CD4-positive, alpha-beta memory T cell (primary cell): ENCODE data around the gene ENOX2. TPM values are rescaled to one million over a fixed set of nuclear protein-coding genes. Genes with fewer than 3 reads are reported as not detected.
A peak's percentile ranks its signal among the peaks of the same experiment; 100 is the strongest.

ENCODE experiments used
- CTCF ChIA-PET: fragments of 350-600 bp; sonication (Branson Sonifier 250); formaldehyde crosslinking; loops from one replicate; lab custom pipeline; 2021; ENCODE audit warnings: inconsistent platforms; ENCODE audit not compliant: partially characterized antibody; lab: Charles Lee
- POLR2A ChIA-PET: fragments of 350-600 bp; sonication (Branson Sonifier 250); formaldehyde crosslinking; loops from one replicate; lab custom pipeline; 2021; ENCODE audit not compliant: partially characterized antibody; lab: Charles Lee
- DNase-seq, 5 donors: peaks; one replicate each; pipeline versions ENCODE4 v3.0.0 to v3.0.0-alpha.2; 2020 to 2022; ENCODE audit warnings: mixed read lengths in 1 of 5
- H3K27ac ChIP-seq: one replicate; pipeline ENCODE4 v1.7.0; 2013; ENCODE audit warnings: low read depth, low read length
- H3K27me3 ChIP-seq: 2 replicates; pipeline ENCODE4 v1.7.0; 2013; ENCODE audit warnings: mild to moderate bottlenecking, low read length, moderate library complexity; ENCODE audit not compliant: insufficient read depth
- H3K36me3 ChIP-seq: 2 replicates; pipeline ENCODE4 v1.7.0; 2013; ENCODE audit warnings: mild to moderate bottlenecking, low read length, moderate library complexity; ENCODE audit not compliant: insufficient read depth
- H3K4me1 ChIP-seq: 2 replicates; pipeline ENCODE4 v1.7.0; 2013; ENCODE audit warnings: mild to moderate bottlenecking, low read length, moderate library complexity; ENCODE audit not compliant: insufficient read depth
- H3K4me3 ChIP-seq, 2 donors: one replicate each; pipeline ENCODE4 v1.7.0; 2013; ENCODE audit warnings: low read length in 2 of 2, mild to moderate bottlenecking in 1 of 2
- H3K9me3 ChIP-seq, 2 donors: one replicate each; pipeline ENCODE4 v1.7.0; 2013; ENCODE audit warnings: low read length in 2 of 2, control low read depth in 1 of 2; ENCODE audit not compliant: control insufficient read depth in 1 of 2
- H3K27ac Mint-ChIP-seq, 7 donors: one replicate each; pipeline ENCODE4 v1.8.0; 2020 to 2021; ENCODE audit warnings: mixed read lengths in 7 of 7, mild to moderate bottlenecking in 6 of 7, inconsistent platforms in 3 of 7, moderate library complexity in 3 of 7
- H3K27me3 Mint-ChIP-seq, 2 donors: one replicate each; pipeline ENCODE4 v1.8.0; 2020 to 2021; ENCODE audit warnings: mixed read lengths in 2 of 2
- H3K36me3 Mint-ChIP-seq, 2 donors: one replicate each; pipeline ENCODE4 v1.8.0; 2020 to 2021; ENCODE audit warnings: mixed read lengths in 2 of 2, inconsistent platforms in 1 of 2, mild to moderate bottlenecking in 1 of 2
- H3K4me1 Mint-ChIP-seq, 4 donors: one replicate each; pipeline ENCODE4 v1.8.0; 2020 to 2021; ENCODE audit warnings: mixed read lengths in 4 of 4, mild to moderate bottlenecking in 1 of 4
- H3K4me3 Mint-ChIP-seq, 8 donors: one replicate each; pipeline ENCODE4 v1.8.0; 2020 to 2021; ENCODE audit warnings: mixed read lengths in 8 of 8, mild to moderate bottlenecking in 7 of 8, moderate library complexity in 6 of 8, inconsistent platforms in 3 of 8
- H3K9me3 Mint-ChIP-seq, 8 donors: one replicate each; pipeline ENCODE4 v1.8.0; 2020 to 2021; ENCODE audit warnings: mixed read lengths in 8 of 8, mild to moderate bottlenecking in 5 of 8, inconsistent platforms in 3 of 8, moderate library complexity in 1 of 8
- intact Hi-C: fragments of 100-400 bp; cut with micrococcal nuclease; formaldehyde crosslinking; loops from one replicate; pipeline ENCODE4 v1.15.1; 2023
- polyA plus RNA-seq, 2 donors: library from polyadenylated mRNA; unstranded; fragments of 300-500 nt; fragmentation: Illumina TruSeq; gene quantifications; one replicate each; pipeline ENCODE4 v1.2.3, GENCODE V29; 2021
- total RNA-seq, 2 experiments: library from RNA; stranded (reverse); gene quantifications; one replicate each; pipeline ENCODE4 v1.2.3, GENCODE V29; 2021

ENOX2 gene
- total and polyA plus RNA-seq, 4 experiments from 2014 or later: 13.6 to 19.3 (median 14.9) TPM

DNA sequence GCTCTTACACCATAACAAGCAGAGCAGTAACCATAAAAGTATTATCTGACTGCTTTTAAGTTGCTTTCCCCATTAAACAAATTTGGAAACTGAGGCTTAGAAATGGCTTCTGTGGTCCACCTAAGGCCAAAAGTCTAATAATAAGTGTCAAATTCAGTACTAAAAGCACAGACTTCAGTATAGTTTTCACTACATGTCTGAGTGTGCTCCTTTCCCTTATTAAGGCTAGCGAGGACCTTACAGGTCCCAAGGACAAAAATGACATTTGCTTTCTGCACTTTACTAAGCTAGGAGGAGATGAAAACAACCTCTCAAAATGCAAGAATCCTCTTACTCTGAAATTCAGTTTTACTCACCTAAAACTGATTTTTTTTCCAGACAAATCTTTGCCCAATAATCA is 127.2 kb downstream of the ENOX2 start:
- H3K36me3 Mint-ChIP-seq: peaks cover 12 to 15% of the 10 kb centered on the region in 2 donors
- Histone ChIP-seq H3K9me3 (no peaks in the 10 kb centered on the region), H3K4me1 (no peaks in the 10 kb centered on the region), H3K27me3 (no peaks in the 10 kb centered on the region), H3K36me3 (no peaks in the 10 kb centered on the region), H3K27ac (no peak overlapping the region), H3K4me3 (no peak overlapping the region)
- CTCF ChIA-PET: no interaction called here
- H3K4me1 Mint-ChIP-seq: peaks cover 0 to 4% (median 0%) of the 10 kb centered on the region in 4 donors
- POLR2A ChIA-PET: no interaction called here
- no peaks in the 10 kb centered on the region for H3K27me3 Mint-ChIP-seq
- no peak for DNase-seq
- intact Hi-C loops: no loop called here
- no peak overlapping the region for H3K27ac Mint-ChIP-seq
- H3K4me3 Mint-ChIP-seq: no peak overlapping the region
- H3K9me3 Mint-ChIP-seq: no peaks in the 10 kb centered on the region

DNA sequence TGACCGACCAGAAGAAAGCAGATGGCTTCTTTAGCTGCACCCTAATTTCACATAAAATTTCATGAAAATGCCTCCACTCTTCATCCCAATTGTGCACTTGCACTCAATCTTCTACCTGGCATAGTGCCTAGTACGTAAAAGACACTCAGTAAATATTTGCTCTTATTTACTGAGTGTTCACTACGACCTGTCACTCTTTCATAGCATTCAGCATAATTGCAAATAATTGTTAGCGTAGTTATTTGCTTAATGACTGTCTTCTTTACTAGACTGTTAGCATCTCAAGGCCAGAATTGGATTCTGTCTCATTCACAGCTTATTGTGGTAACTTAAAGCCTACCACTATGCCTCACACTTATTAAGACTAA is 130.2 kb downstream of the ENOX2 start:
- Mint-ChIP-seq H3K27me3 (no peaks in the 10 kb centered on the region), H3K4me1 (no peaks in the 10 kb centered on the region), H3K9me3 (no peaks in the 10 kb centered on the region), H3K36me3 (peaks cover 4 to 12% of the 10 kb centered on the region in 2 donors), H3K4me3 (no peak overlapping the region), H3K27ac (no peak overlapping the region)
- Histone ChIP-seq H3K9me3 (no peaks in the 10 kb centered on the region), H3K27ac (no peak overlapping the region), H3K27me3 (no peaks in the 10 kb centered on the region), H3K4me1 (no peaks in the 10 kb centered on the region), H3K36me3 (no peaks in the 10 kb centered on the region), H3K4me3 (no peak overlapping the region)
- intact Hi-C loops: no loop called here
- ChIA-PET POLR2A (no interaction called here), CTCF (no interaction called here)
- DNase-seq: no peak

DNA sequence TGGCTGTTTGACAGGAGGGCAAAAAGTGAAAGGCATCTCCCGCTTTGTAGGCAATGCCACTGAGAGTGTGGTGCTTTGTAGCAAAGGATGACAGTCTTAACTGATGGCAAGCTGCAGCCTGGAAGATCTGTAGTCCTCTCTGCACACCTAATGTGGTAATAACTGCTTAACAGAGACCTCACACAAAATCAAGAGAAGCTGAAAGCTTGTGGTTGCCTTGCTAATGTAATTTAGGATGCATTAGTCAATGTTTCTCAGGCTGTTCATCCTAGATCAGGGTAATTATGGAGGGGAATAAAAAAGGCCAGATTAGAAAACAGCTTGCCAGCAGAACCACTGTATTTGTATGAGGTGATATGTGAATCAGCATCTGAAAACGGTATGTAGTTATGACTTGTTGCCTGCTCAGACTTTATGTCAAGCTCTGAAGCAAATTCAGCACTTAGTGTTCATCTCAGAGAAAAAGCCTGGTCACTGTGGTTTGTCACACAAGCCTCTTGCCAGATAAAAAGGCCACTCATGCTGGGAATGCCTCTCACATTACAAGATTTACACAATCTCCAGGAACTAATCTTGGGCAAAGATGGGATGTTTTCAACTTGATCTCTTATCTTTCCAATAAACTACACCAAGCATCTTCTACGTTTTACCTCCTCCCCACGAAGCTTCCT is 130.8 kb downstream of the ENOX2 start:
- Histone ChIP-seq H3K9me3 (no peaks in the 10 kb centered on the region), H3K27ac (no peak overlapping the region), H3K27me3 (no peaks in the 10 kb centered on the region), H3K4me1 (no peaks in the 10 kb centered on the region), H3K4me3 (no peak overlapping the region), H3K36me3 (no peaks in the 10 kb centered on the region)
- H3K4me3 Mint-ChIP-seq: no peak overlapping the region
- H3K36me3 Mint-ChIP-seq: peaks cover 7 to 14% of the 10 kb centered on the region in 2 donors
- intact Hi-C loops: no loop called here
- H3K9me3 Mint-ChIP-seq: no peaks in the 10 kb centered on the region
- no peaks in the 10 kb centered on the region for H3K4me1 Mint-ChIP-seq
- CTCF ChIA-PET: no interaction called here
- no peaks in the 10 kb centered on the region for H3K27me3 Mint-ChIP-seq
- no peak overlapping the region for H3K27ac Mint-ChIP-seq
- no peak for DNase-seq
- POLR2A ChIA-PET: no interaction called here

DNA sequence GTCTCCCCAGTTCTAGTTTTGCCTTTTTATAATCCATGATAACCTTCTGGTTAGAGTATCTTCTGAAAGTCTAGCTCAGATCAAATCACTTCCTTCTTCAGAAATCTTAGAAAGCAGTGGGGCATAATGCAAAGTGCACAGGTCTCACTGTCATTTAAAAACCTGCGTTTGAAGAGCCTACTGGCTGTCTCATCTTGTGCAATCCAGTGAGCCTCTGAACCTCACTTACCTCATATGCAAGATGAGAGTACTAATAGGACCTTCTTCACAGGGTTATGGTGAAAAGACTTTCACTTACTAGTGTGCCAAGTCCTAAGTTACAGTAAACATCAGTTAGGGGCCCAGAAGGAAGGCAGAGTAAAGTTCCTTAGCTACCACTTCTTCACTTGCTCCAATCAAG is 131.4 kb downstream of the ENOX2 start:
- H3K27me3 Mint-ChIP-seq: no peaks in the 10 kb centered on the region
- intact Hi-C loops: no loop called here
- CTCF ChIA-PET: no interaction called here

DNA sequence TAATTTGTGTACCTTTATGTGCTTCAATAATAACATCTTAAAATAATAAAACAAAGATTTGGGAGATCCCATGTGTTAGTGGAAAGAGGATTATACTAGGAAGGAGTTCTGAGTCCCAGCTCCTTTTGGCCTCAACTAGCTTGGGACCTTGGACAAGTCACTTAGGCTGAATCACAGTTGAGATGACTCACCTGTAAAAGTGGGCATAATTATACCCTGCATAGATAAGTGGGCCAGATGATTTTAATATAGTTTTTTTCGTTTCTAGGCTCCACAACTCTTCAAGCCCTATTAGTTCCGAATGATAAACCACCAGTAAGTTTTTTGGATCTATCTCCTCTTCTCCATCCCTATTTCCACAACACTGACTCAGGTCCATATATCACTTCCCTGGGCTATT is 131.8 kb downstream of the ENOX2 start:
- ChIA-PET POLR2A (no interaction called here), CTCF (no interaction called here)
- Histone ChIP-seq H3K27ac (no peak overlapping the region), H3K27me3 (no peaks in the 10 kb centered on the region), H3K9me3 (no peaks in the 10 kb centered on the region), H3K4me1 (no peaks in the 10 kb centered on the region), H3K36me3 (no peaks in the 10 kb centered on the region), H3K4me3 (no peak overlapping the region)
- H3K9me3 Mint-ChIP-seq: no peaks in the 10 kb centered on the region
- H3K27me3 Mint-ChIP-seq: no peaks in the 10 kb centered on the region
- no peak overlapping the region for H3K27ac Mint-ChIP-seq
- intact Hi-C loops: no loop called here
- no peaks in the 10 kb centered on the region for H3K4me1 Mint-ChIP-seq
- peaks cover 4 to 12% of the 10 kb centered on the region in 2 donors for H3K36me3 Mint-ChIP-seq
- DNase-seq: no peak
- no peak overlapping the region for H3K4me3 Mint-ChIP-seq

More for the DNA sequence above, 131.4 kb downstream of the ENOX2 start:
- Mint-ChIP-seq H3K9me3 (no peaks in the 10 kb centered on the region), H3K4me1 (no peaks in the 10 kb centered on the region), H3K36me3 (peaks cover 7 to 14% of the 10 kb centered on the region in 2 donors), H3K27ac (no peak overlapping the region), H3K4me3 (peak overlapping the region in 1 of 8 donors; percentile 26)
- Histone ChIP-seq H3K4me3 (no peak overlapping the region), H3K27ac (no peak overlapping the region), H3K4me1 (no peaks in the 10 kb centered on the region), H3K27me3 (no peaks in the 10 kb centered on the region), H3K9me3 (no peaks in the 10 kb centered on the region), H3K36me3 (no peaks in the 10 kb centered on the region)
- no peak for DNase-seq
- POLR2A ChIA-PET: no interaction called here

DNA sequence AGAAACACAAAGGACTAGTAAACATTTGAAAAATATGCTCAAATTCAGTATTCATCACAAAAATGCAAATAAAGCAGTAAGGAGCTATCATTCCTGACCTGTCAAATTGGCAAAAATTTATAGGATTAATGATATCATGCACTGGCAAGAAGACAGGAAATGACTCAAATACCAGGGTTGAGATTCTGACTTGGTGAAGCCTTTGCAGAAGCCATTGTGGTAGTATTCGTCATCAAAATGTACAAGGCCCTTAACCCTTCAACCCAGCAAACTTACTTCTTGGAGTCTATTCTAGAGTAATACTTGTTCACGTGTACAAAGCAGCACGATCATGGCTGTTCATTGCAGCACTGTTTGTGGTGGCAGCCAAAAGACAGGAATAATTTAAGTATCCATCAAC is 132.4 kb downstream of the ENOX2 start:
- Mint-ChIP-seq H3K9me3 (no peaks in the 10 kb centered on the region), H3K27me3 (no peaks in the 10 kb centered on the region), H3K4me3 (no peak overlapping the region), H3K4me1 (no peaks in the 10 kb centered on the region), H3K36me3 (peaks cover 4 to 7% of the 10 kb centered on the region in 2 donors), H3K27ac (no peak overlapping the region)
- no peak for DNase-seq
- Histone ChIP-seq H3K36me3 (no peaks in the 10 kb centered on the region), H3K27ac (no peak overlapping the region), H3K9me3 (no peaks in the 10 kb centered on the region), H3K4me3 (no peak overlapping the region), H3K27me3 (no peaks in the 10 kb centered on the region), H3K4me1 (no peaks in the 10 kb centered on the region)
- POLR2A ChIA-PET: no interaction called here
- intact Hi-C loops: no loop called here
- CTCF ChIA-PET: no interaction called here

DNA sequence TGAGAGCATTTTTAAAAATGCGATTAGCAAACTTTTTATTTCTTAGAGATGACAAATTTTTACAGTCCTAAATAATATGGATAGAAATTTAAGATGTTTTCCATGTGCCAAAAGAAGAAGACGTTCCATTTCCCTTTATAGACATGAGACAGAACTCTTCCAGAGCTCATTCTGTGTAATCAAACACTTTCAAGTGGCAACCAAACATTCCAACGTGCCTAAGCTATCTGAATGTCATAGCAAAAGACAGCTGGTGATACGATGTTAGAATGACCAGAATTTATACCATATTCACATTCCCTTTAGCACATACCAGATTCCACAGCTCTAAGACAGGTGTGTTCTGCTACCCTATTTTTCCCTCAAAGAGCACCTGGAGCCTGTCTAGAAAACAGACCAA is 133.2 kb downstream of the ENOX2 start:
- H3K9me3 Mint-ChIP-seq: no peaks in the 10 kb centered on the region
- no peak overlapping the region for H3K27ac Mint-ChIP-seq
- no peak for DNase-seq
- H3K4me1 Mint-ChIP-seq: no peaks in the 10 kb centered on the region
- peaks cover 4 to 5% of the 10 kb centered on the region in 2 donors for H3K36me3 Mint-ChIP-seq
- intact Hi-C loops: no loop called here
- no peak overlapping the region for H3K27ac ChIP-seq
- no peaks in the 10 kb centered on the region for H3K9me3 ChIP-seq
- no peak overlapping the region for H3K4me3 Mint-ChIP-seq
- H3K27me3 Mint-ChIP-seq: no peaks in the 10 kb centered on the region
- ChIA-PET CTCF (no interaction called here), POLR2A (no interaction called here)
- no peaks in the 10 kb centered on the region for H3K4me1 ChIP-seq
- no peaks in the 10 kb centered on the region for H3K36me3 ChIP-seq
- no peak overlapping the region for H3K4me3 ChIP-seq
- H3K27me3 ChIP-seq: no peaks in the 10 kb centered on the region
